ENCODE results near the gene HK1. TPM values are rescaled to one million over a fixed set of nuclear protein-coding genes. Genes with fewer than 3 reads are reported as not detected.
A peak's percentile ranks its signal among the peaks of the same experiment; 100 is the strongest.

HK1 gene
- total RNA-seq, 2 experiments from 2014 or later = 13.1 to 31.5 TPM

DNA sequence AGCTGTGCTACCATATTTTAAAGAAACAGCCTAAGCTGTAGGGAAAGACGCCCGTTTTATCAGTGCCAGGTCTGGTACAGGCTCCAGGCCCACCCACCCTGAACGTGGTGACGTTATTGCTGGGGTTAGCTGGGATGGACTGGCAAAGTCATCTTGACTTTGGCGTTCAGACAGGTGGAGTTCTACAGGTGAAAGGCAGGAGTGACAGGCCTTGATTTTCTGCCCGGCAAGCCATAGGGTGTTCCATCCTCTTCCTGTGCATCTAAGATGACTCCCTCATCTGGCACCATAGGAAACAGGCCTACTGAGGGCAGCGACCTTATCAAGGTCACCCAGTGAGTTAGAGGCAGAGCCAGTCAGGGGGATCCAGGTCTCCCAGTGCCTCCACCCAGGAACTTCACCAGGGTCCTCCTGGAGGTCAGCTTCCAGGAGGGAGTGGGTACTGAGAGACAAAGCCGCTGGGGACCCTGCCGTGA, 41.6 kb downstream of the HK1 start:
- no TSS peak for BruUV-seq (replicated peaks)
- Histone ChIP-seq H3K4me1 (ENCODE audit: insufficient read depth, low read length, poor library complexity, severe bottlenecking) (peaks cover 28% of the 10 kb centered on the region), H3K4me2 (ENCODE audit: low read length) (peak overlapping the region; percentile 77), H3K4me3 (ENCODE audit: low read depth, low read length, poor library complexity, severe bottlenecking) (peak overlapping the region; percentile 88), H3K36me3 (ENCODE audit: insufficient read depth, low read length) (no peaks in the 10 kb centered on the region), H3K9me3 (ENCODE audit: low read length) (no peaks in the 10 kb centered on the region), H3K27ac (ENCODE audit: low read depth, low read length, poor library complexity, severe bottlenecking) (no peak overlapping the region), H3K9me2 (ENCODE audit: insufficient read depth, low read length) (no peaks in the 10 kb centered on the region), H3K79me2 (ENCODE audit: insufficient read depth, low read depth, low read length) (peaks cover 12% of the 10 kb centered on the region; the same call in 1 of the 2 replicates), H4K20me1 (ENCODE audit: insufficient read depth, low read length) (no peaks in the 10 kb centered on the region), H2AFZ (ENCODE audit: low read length) (peak overlapping the region; percentile 63; the same call in 1 of the 2 replicates)
- ChIA-PET CTCF (ENCODE audit: unreplicated experiment) (interaction anchor here (0.6 kb wide), 1 partner anchor 1595 kb away, joined by 4 read pairs; no protein-coding TSS in a partner anchor), POLR2A (interaction anchor here (0.6 to 2.3 kb wide), 4 partner anchors 14 to 109 kb away, joined by 3 to 6 read pairs (median 4); no protein-coding TSS in a partner anchor)
- DNase-seq (ENCODE audit: low spot score) = no peak
- intact Hi-C loops (cut with micrococcal nuclease; ENCODE audit: unreplicated experiment) = loop anchor here (2.0 kb wide), 1 partner anchor 25 kb away; no protein-coding TSS in a partner anchor
- TF ChIP-seq EZH2phosphoT487 (IDR thresholded peaks at IDR 0.05; ENCODE audit: borderline replicate concordance, low read depth, low read length) = no peak
- TF ChIP-seq, protein P1, sequence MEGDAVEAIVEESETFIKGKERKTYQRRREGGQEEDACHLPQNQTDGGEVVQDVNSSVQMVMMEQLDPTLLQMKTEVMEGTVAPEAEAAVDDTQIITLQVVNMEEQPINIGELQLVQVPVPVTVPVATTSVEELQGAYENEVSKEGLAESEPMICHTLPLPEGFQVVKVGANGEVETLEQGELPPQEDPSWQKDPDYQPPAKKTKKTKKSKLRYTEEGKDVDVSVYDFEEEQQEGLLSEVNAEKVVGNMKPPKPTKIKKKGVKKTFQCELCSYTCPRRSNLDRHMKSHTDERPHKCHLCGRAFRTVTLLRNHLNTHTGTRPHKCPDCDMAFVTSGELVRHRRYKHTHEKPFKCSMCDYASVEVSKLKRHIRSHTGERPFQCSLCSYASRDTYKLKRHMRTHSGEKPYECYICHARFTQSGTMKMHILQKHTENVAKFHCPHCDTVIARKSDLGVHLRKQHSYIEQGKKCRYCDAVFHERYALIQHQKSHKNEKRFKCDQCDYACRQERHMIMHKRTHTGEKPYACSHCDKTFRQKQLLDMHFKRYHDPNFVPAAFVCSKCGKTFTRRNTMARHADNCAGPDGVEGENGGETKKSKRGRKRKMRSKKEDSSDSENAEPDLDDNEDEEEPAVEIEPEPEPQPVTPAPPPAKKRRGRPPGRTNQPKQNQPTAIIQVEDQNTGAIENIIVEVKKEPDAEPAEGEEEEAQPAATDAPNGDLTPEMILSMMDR (conservative IDR thresholded peaks at IDR 0.05; ENCODE audit: low read length) = no peak

DNA sequence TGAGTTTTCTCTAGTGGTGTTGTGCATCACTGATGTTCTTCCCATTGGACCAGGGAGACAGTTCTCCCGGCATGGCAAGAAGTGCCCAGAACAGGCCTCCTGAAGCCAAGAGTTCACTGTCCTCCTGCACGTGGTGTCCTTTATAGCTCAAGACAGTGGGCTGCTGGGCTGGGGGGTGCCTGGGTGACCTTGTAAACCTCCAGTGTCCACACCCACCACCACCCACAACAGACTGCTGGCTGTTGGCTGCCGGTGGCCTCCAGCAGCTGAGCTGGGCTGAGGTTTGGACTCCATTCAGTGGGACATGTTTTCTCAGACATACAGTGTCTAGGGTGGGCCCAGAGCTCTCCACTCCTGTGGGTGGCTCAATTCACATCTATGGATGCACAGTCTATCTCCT, 42.2 kb downstream of the HK1 start:
- H4K20me1 ChIP-seq (ENCODE audit: insufficient read depth, low read length) = no peaks in the 10 kb centered on the region

More for the DNA sequence above, 42.2 kb downstream of the HK1 start:
- POLR2A ChIA-PET = interaction anchor here (1.4 to 2.3 kb wide), 2 partner anchors 13 to 28 kb away, joined by 3 to 6 read pairs; no protein-coding TSS in a partner anchor
- Histone ChIP-seq H3K9me3 (ENCODE audit: low read length) (no peaks in the 10 kb centered on the region), H3K4me1 (ENCODE audit: insufficient read depth, low read length, poor library complexity, severe bottlenecking) (peaks cover 28% of the 10 kb centered on the region), H2AFZ (ENCODE audit: low read length) (no peak overlapping the region), H3K36me3 (ENCODE audit: insufficient read depth, low read length) (no peaks in the 10 kb centered on the region), H3K9me2 (ENCODE audit: insufficient read depth, low read length) (no peaks in the 10 kb centered on the region), H3K27ac (ENCODE audit: low read depth, low read length, poor library complexity, severe bottlenecking) (no peak overlapping the region), H3K4me2 (ENCODE audit: low read length) (peak overlapping the region; percentile 77; the same call in 1 of the 2 replicates), H3K4me3 (ENCODE audit: low read depth, low read length, poor library complexity, severe bottlenecking) (peak overlapping the region; percentile 88), H3K79me2 (ENCODE audit: insufficient read depth, low read depth, low read length) (peaks cover 12% of the 10 kb centered on the region; the same call in 1 of the 2 replicates)
- TF ChIP-seq, protein P1 (conservative IDR thresholded peaks at IDR 0.05; ENCODE audit: low read length) = no peak
- no peak for TF ChIP-seq EZH2phosphoT487 (IDR thresholded peaks at IDR 0.05; ENCODE audit: borderline replicate concordance, low read depth, low read length)
- CTCF ChIA-PET (ENCODE audit: unreplicated experiment) = no interaction called here
- intact Hi-C loops (cut with micrococcal nuclease; ENCODE audit: unreplicated experiment) = no loop called here
- DNase-seq (ENCODE audit: low spot score) = no peak
- no TSS peak for BruUV-seq (replicated peaks)
